GM12875 (cell line): ENCODE data around the gene SORCS1.

Experiments used
- H3K4me3 ChIP-seq: one replicate; pipeline ENCODE4 v1.5.1; 2011; ENCODE audit warnings: low read depth, low read length, control low read depth
- CTCF ChIP-seq: IDR thresholded peaks from 2 replicates; pipeline ENCODE4 v1.5.1; 2011; ENCODE audit warnings: low read depth, mild to moderate bottlenecking, control low read depth, inconsistent platforms, low read length, moderate library complexity, borderline replicate concordance; ENCODE audit not compliant: insufficient read depth

The SORCS1 gene

GRCh38 chr10:106857728-106858127, 306.8 kb downstream of the SORCS1 start:
- no peak overlapping the region for H3K4me3 ChIP-seq
- TF ChIP-seq CTCF: no peak

GRCh38 chr10:106857213-106857612, 307.3 kb downstream of the SORCS1 start:
- no peak for TF ChIP-seq CTCF
- no peak overlapping the region for H3K4me3 ChIP-seq

GRCh38 chr10:106836933-106837663, 327.4 kb downstream of the SORCS1 start:
- TF ChIP-seq CTCF: no peak
- H3K4me3 ChIP-seq: no peak overlapping the region

GRCh38 chr10:106832846-106833245, 331.7 kb downstream of the SORCS1 start:
- H3K4me3 ChIP-seq: no peak overlapping the region
- TF ChIP-seq CTCF: no peak

GRCh38 chr10:106830471-106830870, 334.0 kb downstream of the SORCS1 start:
- TF ChIP-seq CTCF: no peak
- H3K4me3 ChIP-seq: no peak overlapping the region

GRCh38 chr10:106830006-106830405, 334.5 kb downstream of the SORCS1 start:
- H3K4me3 ChIP-seq: no peak overlapping the region
- no peak for TF ChIP-seq CTCF

GRCh38 chr10:106826716-106827115, 337.8 kb downstream of the SORCS1 start:
- no peak for TF ChIP-seq CTCF
- no peak overlapping the region for H3K4me3 ChIP-seq
